BE2C (cell line): Measurements from ENCODE around the gene KIF20B.
"Not testable (repeated sequence)": the region's sequence is repeated elsewhere in the genome, so short reads cannot be mapped to it uniquely, and the experiment has no call there.

Experiments used
- DNase-seq: peaks from one replicate; pipeline ENCODE4 v3.0.0-alpha.2; 2020
- H3K27me3 ChIP-seq: fragments of 250-450 bp; sonication (Bioruptor Pico); 2 replicates; pipeline ENCODE4 v1.5.1; 2020; ENCODE audit warnings: mild to moderate bottlenecking
- H3K36me3 ChIP-seq: fragments of 250-450 bp; sonication (Bioruptor Pico); 2 replicates; pipeline ENCODE4 v1.5.1; 2020; ENCODE audit warnings: mild to moderate bottlenecking
- H3K4me1 ChIP-seq: fragments of 250-450 bp; sonication (Bioruptor Pico); 2 replicates; pipeline ENCODE4 v1.5.1; 2020
- H3K4me3 ChIP-seq: 2 replicates; pipeline ENCODE4 v1.5.1; 2011; ENCODE audit warnings: low read depth, low read length
- H3K9me3 ChIP-seq: fragments of 250-450 bp; sonication (Bioruptor Pico); 2 replicates; pipeline ENCODE4 v1.5.1; 2020
- CTCF ChIP-seq: IDR thresholded peaks from 2 replicates; pipeline ENCODE4 v1.5.1; 2012; ENCODE audit warnings: mild to moderate bottlenecking, low read depth, low read length

Gene KIF20B

GRCh38 chr10:89814278-89814677, 112.9 kb downstream of the KIF20B start:
- TF ChIP-seq CTCF, result no peak
- no peak for DNase-seq
- Histone ChIP-seq H3K27me3 (no peaks in the 10 kb centered on the region), H3K4me1 (no peaks in the 10 kb centered on the region), H3K4me3 (no peak overlapping the region), H3K36me3 (no peaks in the 10 kb centered on the region), H3K9me3 (no peaks in the 10 kb centered on the region)

GRCh38 chr10:89815049-89815853, 113.9 kb downstream of the KIF20B start:
- no peak for TF ChIP-seq CTCF
- Histone ChIP-seq H3K4me1 (no peaks in the 10 kb centered on the region), H3K4me3 (no peak overlapping the region), H3K9me3 (no peaks in the 10 kb centered on the region), H3K36me3 (no peaks in the 10 kb centered on the region), H3K27me3 (no peaks in the 10 kb centered on the region)
- DNase-seq, result no peak

- H3K4me3 ChIP-seq, DNase-seq, H3K4me1 ChIP-seq: not testable (repeated sequence)
Observed at GRCh38 chr10:89819008-89819407, 117.6 kb downstream of the KIF20B start.

More at GRCh38 chr10:89819008-89819407, 117.6 kb downstream of the KIF20B start:
- not testable (repeated sequence) for H3K36me3 ChIP-seq, H3K9me3 ChIP-seq, H3K27me3 ChIP-seq
